OCI-LY3 (cell line): Measurements from ENCODE around the gene LYPD6B.

Experiments
- H2AFZ ChIP-seq: fragments of 200-600, 300-600 bp; shearing (Covaris generic); 2 replicates; pipeline ENCODE4 v1.6.0; 2014; ENCODE audit warnings: antibody characterized with exemption, low read depth, low read length
- H3K27ac ChIP-seq: fragments of 200-600, 300-600 bp; sonication (generic); 2 replicates; pipeline ENCODE4 v1.5.1; 2014; ENCODE audit warnings: mild to moderate bottlenecking, low read length, moderate library complexity, mixed read lengths
- H3K27me3 ChIP-seq: fragments of 200-600, 300-600 bp; sonication (generic); 2 replicates; pipeline ENCODE4 v1.6.1; 2014; ENCODE audit warnings: low read depth, low read length, mixed read lengths
- H3K36me3 ChIP-seq: fragments of 200-600, 300-600 bp; sonication (generic); replicated peaks from 2 replicates; pipeline ENCODE3; 2014; ENCODE audit warnings: low read depth, low read length, mixed read lengths
- H3K4me1 ChIP-seq: fragments of 300-600, 200-600 bp; sonication (generic); 2 replicates; pipeline ENCODE4 v1.6.1; 2014; ENCODE audit warnings: low read length, mixed read lengths
- H3K4me2 ChIP-seq: fragments of 200-600, 300-600 bp; sonication (generic); 2 replicates; pipeline ENCODE4 v1.6.1; 2014; ENCODE audit warnings: low read length, mixed read lengths
- H3K4me3 ChIP-seq: fragments of 300-600, 200-600 bp; sonication (generic); 2 replicates; pipeline ENCODE4 v1.5.1; 2014; ENCODE audit warnings: antibody characterized with exemption, mild to moderate bottlenecking, low read length, moderate library complexity
- H3K79me2 ChIP-seq: fragments of 300-600, 200-600 bp; shearing (Covaris generic); 2 replicates; pipeline ENCODE4 v1.6.1; 2014; ENCODE audit warnings: mild to moderate bottlenecking, low read length, mixed read lengths
- H3K9ac ChIP-seq: fragments of 300-600, 200-600 bp; shearing (Covaris generic); 2 replicates; pipeline ENCODE4 v1.6.0; 2014; ENCODE audit warnings: mild to moderate bottlenecking, low read length, moderate library complexity
- H3K9me3 ChIP-seq: fragments of 200-600, 300-600 bp; shearing (Covaris generic); 2 replicates; pipeline ENCODE4 v1.6.1; 2014; ENCODE audit warnings: low read length, mixed read lengths; ENCODE audit not compliant: insufficient read depth
- H4K20me1 ChIP-seq: fragments of 200-600, 300-600 bp; sonication (generic); 2 replicates; pipeline ENCODE4 v1.6.1; 2016; ENCODE audit warnings: low read length, mixed read lengths; ENCODE audit not compliant: insufficient read depth
- EZH2phosphoT487 ChIP-seq: fragments of 200-600 bp; shearing (Covaris generic); IDR thresholded peaks from 2 replicates; pipeline ENCODE4 v1.6.1; 2018; ENCODE audit warnings: antibody characterized with exemption, mixed run types, low read depth
- TF ChIP-seq, protein P1 (sequence below): fragments of 200-600, 300-600 bp; sonication (generic); IDR thresholded peaks from 2 replicates; pipeline ENCODE4 v1.5.1; 2014; ENCODE audit warnings: antibody characterized with exemption, low read length, low read depth

LYPD6B gene

DNA sequence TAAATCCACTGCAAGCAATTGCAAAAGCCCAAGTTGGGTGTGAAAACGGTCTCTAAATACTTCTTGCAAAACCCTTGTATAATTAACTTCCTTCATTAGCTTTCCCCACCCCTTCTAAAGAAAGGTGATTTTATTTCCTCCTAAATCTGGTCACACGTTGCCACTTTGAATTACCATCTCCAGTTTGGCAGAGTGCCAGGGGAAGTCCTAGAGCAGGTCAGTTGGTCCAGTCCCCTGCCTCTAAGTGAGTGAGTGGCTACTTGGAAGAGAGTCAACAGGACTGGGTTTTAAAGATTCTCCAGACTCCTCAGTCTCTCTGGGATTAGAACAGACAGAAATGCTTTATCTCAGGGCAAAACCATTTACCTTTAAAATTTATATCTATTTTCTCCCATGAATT lies 18.7 kb upstream of the LYPD6B start:
- Histone ChIP-seq H3K4me1 (peaks cover 25% of the 10 kb centered on the region), H4K20me1 (no peaks in the 10 kb centered on the region), H3K36me3 (no peaks in the 10 kb centered on the region), H3K4me2 (no peak overlapping the region), H3K79me2 (no peaks in the 10 kb centered on the region), H2AFZ (no peak overlapping the region), H3K9ac (no peak overlapping the region), H3K27me3 (no peaks in the 10 kb centered on the region), H3K4me3 (no peak overlapping the region), H3K27ac (no peak overlapping the region), H3K9me3 (no peaks in the 10 kb centered on the region)
- TF ChIP-seq EZH2phosphoT487: no peak
- TF ChIP-seq, protein P1, sequence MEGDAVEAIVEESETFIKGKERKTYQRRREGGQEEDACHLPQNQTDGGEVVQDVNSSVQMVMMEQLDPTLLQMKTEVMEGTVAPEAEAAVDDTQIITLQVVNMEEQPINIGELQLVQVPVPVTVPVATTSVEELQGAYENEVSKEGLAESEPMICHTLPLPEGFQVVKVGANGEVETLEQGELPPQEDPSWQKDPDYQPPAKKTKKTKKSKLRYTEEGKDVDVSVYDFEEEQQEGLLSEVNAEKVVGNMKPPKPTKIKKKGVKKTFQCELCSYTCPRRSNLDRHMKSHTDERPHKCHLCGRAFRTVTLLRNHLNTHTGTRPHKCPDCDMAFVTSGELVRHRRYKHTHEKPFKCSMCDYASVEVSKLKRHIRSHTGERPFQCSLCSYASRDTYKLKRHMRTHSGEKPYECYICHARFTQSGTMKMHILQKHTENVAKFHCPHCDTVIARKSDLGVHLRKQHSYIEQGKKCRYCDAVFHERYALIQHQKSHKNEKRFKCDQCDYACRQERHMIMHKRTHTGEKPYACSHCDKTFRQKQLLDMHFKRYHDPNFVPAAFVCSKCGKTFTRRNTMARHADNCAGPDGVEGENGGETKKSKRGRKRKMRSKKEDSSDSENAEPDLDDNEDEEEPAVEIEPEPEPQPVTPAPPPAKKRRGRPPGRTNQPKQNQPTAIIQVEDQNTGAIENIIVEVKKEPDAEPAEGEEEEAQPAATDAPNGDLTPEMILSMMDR: no peak

DNA sequence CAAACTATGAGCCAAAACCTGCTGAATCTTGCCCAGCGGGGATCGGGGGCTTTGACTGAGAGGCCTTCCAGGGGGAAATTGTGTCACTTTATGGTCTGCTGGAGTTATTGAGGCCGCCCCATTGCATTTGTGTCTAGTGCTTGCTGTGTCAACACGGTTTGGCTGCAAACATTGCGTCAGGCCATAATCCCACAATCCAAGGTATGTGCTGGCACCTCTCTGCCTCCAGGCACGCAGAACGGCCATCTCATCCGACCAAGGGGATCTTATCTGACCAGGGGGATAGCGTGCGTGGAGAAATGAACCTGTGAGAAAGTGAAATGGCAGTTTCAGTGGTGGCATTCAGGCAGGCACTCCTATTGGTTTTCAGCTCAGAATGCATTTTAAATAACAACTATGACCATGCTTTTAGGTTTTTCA lies 18.1 kb upstream of the LYPD6B start:
- H3K4me2 ChIP-seq: 0 out of 2 replicates have a peak overlapping the region, but pooled peaks have one; percentile 61
- H3K79me2 ChIP-seq: no peaks in the 10 kb centered on the region
- H3K27ac ChIP-seq: no peak overlapping the region
- TF ChIP-seq EZH2phosphoT487: no peak
- TF ChIP-seq, protein P1: no peak
- peaks cover 25% of the 10 kb centered on the region for H3K4me1 ChIP-seq
- no peak overlapping the region for H3K4me3 ChIP-seq
- H4K20me1 ChIP-seq: no peaks in the 10 kb centered on the region
- H3K27me3 ChIP-seq: no peaks in the 10 kb centered on the region
- H2AFZ ChIP-seq: no peak overlapping the region
- no peaks in the 10 kb centered on the region for H3K36me3 ChIP-seq
- H3K9ac ChIP-seq: no peak overlapping the region
- H3K9me3 ChIP-seq: no peaks in the 10 kb centered on the region

DNA sequence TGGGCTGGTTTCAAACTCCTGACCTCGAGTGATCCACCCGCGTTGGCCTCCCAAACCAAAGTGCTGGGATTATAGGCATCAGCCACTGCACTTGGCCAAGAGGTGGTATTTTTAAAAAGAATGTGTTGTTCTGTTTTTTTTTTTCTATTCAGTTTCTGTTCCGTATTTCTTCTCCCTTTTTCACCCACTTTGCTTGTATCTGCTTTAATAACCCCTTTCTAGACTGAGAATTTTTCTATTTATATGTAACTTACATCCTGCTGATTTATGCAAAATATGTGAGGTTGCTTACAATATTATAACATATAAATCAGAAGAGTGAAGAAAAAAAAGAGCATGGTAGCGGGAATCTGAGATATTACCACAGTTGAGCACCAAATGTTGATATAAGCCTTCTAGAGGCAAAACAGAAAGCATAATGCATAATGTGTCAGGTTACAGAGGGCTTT lies 17.2 kb upstream of the LYPD6B start:
- H3K4me3 ChIP-seq: peak overlapping the region; percentile 22; the same call in 1 of the 2 replicates
- H3K9ac ChIP-seq: no peak overlapping the region
- peak overlapping the region; percentile 61 for H3K4me2 ChIP-seq
- H4K20me1 ChIP-seq: no peaks in the 10 kb centered on the region
- H3K79me2 ChIP-seq: no peaks in the 10 kb centered on the region
- H3K27ac ChIP-seq: no peak overlapping the region; the same call in 1 of the 2 replicates
- TF ChIP-seq, protein P1: no peak
- TF ChIP-seq EZH2phosphoT487: no peak
- peaks cover 25% of the 10 kb centered on the region for H3K4me1 ChIP-seq
- H3K9me3 ChIP-seq: no peaks in the 10 kb centered on the region
- no peaks in the 10 kb centered on the region for H3K36me3 ChIP-seq
- no peaks in the 10 kb centered on the region for H3K27me3 ChIP-seq
- no peak overlapping the region; the same call in 1 of the 2 replicates for H2AFZ ChIP-seq

DNA sequence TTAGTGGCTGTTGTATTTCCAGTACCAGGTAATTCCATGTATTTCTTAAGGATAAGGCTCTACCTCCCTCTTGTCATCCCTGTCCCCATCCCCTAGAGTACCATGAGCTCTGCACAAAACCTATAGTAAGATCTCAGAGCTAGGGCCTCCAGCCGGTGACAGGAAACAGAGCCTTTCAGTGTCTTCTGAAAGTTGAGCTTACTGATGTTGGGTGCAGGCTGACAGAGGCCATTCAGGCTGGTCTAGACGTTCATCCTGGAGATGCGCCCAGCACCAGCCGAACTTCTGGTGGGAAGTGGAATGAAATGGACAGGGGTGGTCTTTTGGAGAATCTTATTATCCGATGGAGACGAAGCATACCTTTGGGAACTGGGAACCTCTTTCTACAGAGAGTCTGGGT lies 16.7 kb upstream of the LYPD6B start:
- Histone ChIP-seq H3K4me1 (peaks cover 25% of the 10 kb centered on the region), H3K27ac (no peak overlapping the region; the same call in 1 of the 2 replicates), H3K9ac (no peak overlapping the region), H3K36me3 (no peaks in the 10 kb centered on the region), H3K79me2 (no peaks in the 10 kb centered on the region), H3K4me2 (peak overlapping the region; percentile 61), H4K20me1 (no peaks in the 10 kb centered on the region), H3K27me3 (no peaks in the 10 kb centered on the region), H2AFZ (no peak overlapping the region), H3K9me3 (no peaks in the 10 kb centered on the region), H3K4me3 (peak overlapping the region; percentile 22; the same call in 1 of the 2 replicates)
- TF ChIP-seq EZH2phosphoT487: no peak
- TF ChIP-seq, protein P1: no peak
